OCI-LY7 (cell line): ENCODE results near the gene HERC2. TPM values are rescaled to one million over a fixed set of nuclear protein-coding genes. Genes with fewer than 3 reads are reported as not detected.
A peak's percentile ranks its signal among the peaks of the same experiment; 100 is the strongest.

ENCODE experiments used
- BruUV-seq: library from RNA; stranded (reverse); fragments of 400-500 nt; replicated peaks from 2 replicates; lab custom pipeline; 2021; lab: Mats Ljungman, UMichigan
- CTCF ChIA-PET: fragments of 300-600 bp; sonication (Branson Sonifier 250); formaldehyde crosslinking; loops from one replicate; lab custom pipeline; 2022; ENCODE audit warnings: antibody characterized with exemption; ENCODE audit not compliant: unreplicated experiment; lab: Charles Lee
- POLR2A ChIA-PET: fragments of 300-600 bp; sonication (Branson Sonifier 250); formaldehyde crosslinking; loops from one replicate; lab custom pipeline; 2022; ENCODE audit warnings: antibody characterized with exemption; lab: Charles Lee
- DNase-seq: peaks from one replicate; pipeline ENCODE4 v3.0.0-alpha.2; 2015; ENCODE audit warnings: low spot score
- H2AFZ ChIP-seq: fragments of 200-600 bp; sonication (generic), shearing (Covaris generic); 2 replicates; pipeline ENCODE4 v1.6.1; 2014; ENCODE audit warnings: mild to moderate bottlenecking, antibody characterized with exemption, low read length, moderate library complexity
- H3K27ac ChIP-seq: fragments of 200-600 bp; sonication (generic); 2 replicates; pipeline ENCODE4 v1.5.1; 2014; ENCODE audit warnings: mixed run types, low read depth, mild to moderate bottlenecking, moderate library complexity, low read length, inconsistent platforms; ENCODE audit not compliant: poor library complexity, severe bottlenecking
- H3K36me3 ChIP-seq: fragments of 200-600 bp; sonication (generic); 2 replicates; pipeline ENCODE4 v1.6.1; 2014; ENCODE audit warnings: mild to moderate bottlenecking, antibody characterized with exemption, low read length, moderate library complexity, mixed read lengths; ENCODE audit not compliant: insufficient read depth
- H3K4me1 ChIP-seq: fragments of 200-600 bp; sonication (generic); 2 replicates; pipeline ENCODE4 v1.5.1; 2014; ENCODE audit warnings: mild to moderate bottlenecking, low read length; ENCODE audit not compliant: insufficient read depth, poor library complexity, severe bottlenecking
- H3K4me2 ChIP-seq: fragments of 200-600 bp; sonication (generic); 2 replicates; pipeline ENCODE4 v1.6.1; 2014; ENCODE audit warnings: mild to moderate bottlenecking, low read length
- H3K4me3 ChIP-seq: fragments of 200-600 bp; sonication (generic); 2 replicates; pipeline ENCODE4 v1.5.1; 2014; ENCODE audit warnings: mild to moderate bottlenecking, low read depth, low read length; ENCODE audit not compliant: poor library complexity, severe bottlenecking
- H3K79me2 ChIP-seq: fragments of 200-600 bp; sonication (generic); 2 replicates; pipeline ENCODE4 v1.6.1; 2016; ENCODE audit warnings: low read depth, mild to moderate bottlenecking, low read length, moderate library complexity, mixed read lengths; ENCODE audit not compliant: insufficient read depth
- H3K9me2 ChIP-seq: fragments of 200-600 bp; sonication (generic); 2 replicates; pipeline ENCODE4 v1.6.1; 2016; ENCODE audit warnings: mild to moderate bottlenecking, low read length, mixed read lengths; ENCODE audit not compliant: insufficient read depth
- H3K9me3 ChIP-seq: fragments of 200-600 bp; sonication (generic); 2 replicates; pipeline ENCODE4 v1.6.1; 2014; ENCODE audit warnings: mild to moderate bottlenecking, mixed run types, low read length, mixed read lengths
- H4K20me1 ChIP-seq: fragments of 200-600 bp; sonication (generic); 2 replicates; pipeline ENCODE4 v1.6.1; 2014; ENCODE audit warnings: mild to moderate bottlenecking, antibody characterized with exemption, low read length, moderate library complexity, mixed read lengths; ENCODE audit not compliant: insufficient read depth
- CTCF ChIP-seq: fragments of 200-600 bp; sonication (generic); conservative IDR thresholded peaks from 2 replicates; pipeline ENCODE4 v1.5.1; 2014; ENCODE audit warnings: mild to moderate bottlenecking, antibody characterized with exemption, low read length, moderate library complexity, mixed read lengths
- EZH2phosphoT487 ChIP-seq: fragments of 200-600 bp; sonication (generic); IDR thresholded peaks from 2 replicates; pipeline ENCODE4 v1.6.1; 2018; ENCODE audit warnings: low read depth, borderline replicate concordance, mild to moderate bottlenecking, mixed run types, antibody characterized with exemption, low read length, moderate library complexity, mixed read lengths
- intact Hi-C: fragments of 100-400 bp; cut with micrococcal nuclease; formaldehyde crosslinking; loops from one replicate; pipeline ENCODE4 v1.10.0; 2022; ENCODE audit not compliant: unreplicated experiment
- total RNA-seq, 2 experiments: library from RNA; depleted of rRNA in 1 of 2; stranded (reverse); fragments of >200 nt in 1 of 2; shearing (Covaris generic) in 1 of 2; gene quantifications; 2 replicates each; pipeline ENCODE4 v1.2.3, GENCODE V29; 2014 to 2022

The HERC2 gene
- total RNA-seq, 2 experiments from 2014 or later = 55.5 to 94.0 TPM

- CTCF ChIA-PET = no interaction called here
- Histone ChIP-seq H2AFZ (no peak within 1 kb of the TSS), H3K79me2 (no peaks in the 10 kb centered on the region), H3K4me3 (no peak within 1 kb of the TSS), H3K36me3 (no peaks in the 10 kb centered on the region), H4K20me1 (no peaks in the 10 kb centered on the region), H3K9me2 (no peaks in the 10 kb centered on the region), H3K27ac (no peak within 1 kb of the TSS), H3K4me2 (no peak within 1 kb of the TSS), H3K4me1 (peaks cover 3% of the 10 kb centered on the region), H3K9me3 (no peaks in the 10 kb centered on the region)
- TF ChIP-seq CTCF = peak; percentile 56
- no peak for TF ChIP-seq EZH2phosphoT487
- BruUV-seq = no TSS peak
- POLR2A ChIA-PET = no interaction called here
- DNase-seq = no peak
- intact Hi-C loops = no loop called here
Observed at GRCh38 chr15:28098766-28099554, 223.0 kb downstream of the HERC2 start, which contains the start of gene OCA2. OCA2 (minus strand) TSS chr15:28099315; CDS start chr15:28081874, 17,441 bp downstream.

GRCh38 chr15:28098360-28098765 is 223.6 kb downstream of the HERC2 start:
- Histone ChIP-seq H3K4me3 (no peak overlapping the region), H3K9me3 (no peaks in the 10 kb centered on the region), H3K79me2 (no peaks in the 10 kb centered on the region), H3K4me2 (no peak overlapping the region), H2AFZ (no peak overlapping the region), H4K20me1 (no peaks in the 10 kb centered on the region), H3K27ac (no peak overlapping the region), H3K36me3 (no peaks in the 10 kb centered on the region), H3K9me2 (no peaks in the 10 kb centered on the region), H3K4me1 (peaks cover 3% of the 10 kb centered on the region)
- TF ChIP-seq EZH2phosphoT487 = no peak
- no peak for TF ChIP-seq CTCF
- POLR2A ChIA-PET = no interaction called here
- intact Hi-C loops = no loop called here
- no peak for DNase-seq
- no TSS peak for BruUV-seq
- CTCF ChIA-PET = no interaction called here
